ENCODE measurements around the gene METTL22.

DNA sequence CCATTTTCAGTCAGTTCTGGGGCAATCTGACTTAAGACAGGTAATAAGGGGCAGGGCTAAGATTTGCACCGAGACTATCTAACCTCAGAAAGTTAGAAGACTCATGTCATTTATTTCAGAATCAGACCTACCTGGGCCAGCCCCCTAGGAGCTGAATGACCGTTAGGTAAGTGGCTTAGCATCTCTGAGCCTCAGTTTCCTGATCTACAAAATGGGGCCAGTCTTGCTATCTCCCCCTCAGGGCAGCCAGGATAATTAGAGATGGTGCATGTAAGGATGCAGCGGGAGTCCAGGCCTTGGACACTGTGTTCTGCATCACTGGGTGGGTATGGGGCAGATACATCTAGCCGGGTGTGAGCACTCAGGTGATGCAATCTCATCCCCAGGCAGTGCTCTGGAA lies 10.4 kb upstream of the METTL22 start:
- no peak for TF ChIP-seq CHD2 (IDR thresholded peaks at IDR 0.05; ENCODE audit: low read length, partially characterized antibody)
- TF ChIP-seq FOXM1 (IDR thresholded peaks at IDR 0.05; ENCODE audit: low read depth): no peak
- TF ChIP-seq FOXJ3 (CRISPR knock-in tag; IDR thresholded peaks at IDR 0.05): no peak
- TF ChIP-seq, protein P1, sequence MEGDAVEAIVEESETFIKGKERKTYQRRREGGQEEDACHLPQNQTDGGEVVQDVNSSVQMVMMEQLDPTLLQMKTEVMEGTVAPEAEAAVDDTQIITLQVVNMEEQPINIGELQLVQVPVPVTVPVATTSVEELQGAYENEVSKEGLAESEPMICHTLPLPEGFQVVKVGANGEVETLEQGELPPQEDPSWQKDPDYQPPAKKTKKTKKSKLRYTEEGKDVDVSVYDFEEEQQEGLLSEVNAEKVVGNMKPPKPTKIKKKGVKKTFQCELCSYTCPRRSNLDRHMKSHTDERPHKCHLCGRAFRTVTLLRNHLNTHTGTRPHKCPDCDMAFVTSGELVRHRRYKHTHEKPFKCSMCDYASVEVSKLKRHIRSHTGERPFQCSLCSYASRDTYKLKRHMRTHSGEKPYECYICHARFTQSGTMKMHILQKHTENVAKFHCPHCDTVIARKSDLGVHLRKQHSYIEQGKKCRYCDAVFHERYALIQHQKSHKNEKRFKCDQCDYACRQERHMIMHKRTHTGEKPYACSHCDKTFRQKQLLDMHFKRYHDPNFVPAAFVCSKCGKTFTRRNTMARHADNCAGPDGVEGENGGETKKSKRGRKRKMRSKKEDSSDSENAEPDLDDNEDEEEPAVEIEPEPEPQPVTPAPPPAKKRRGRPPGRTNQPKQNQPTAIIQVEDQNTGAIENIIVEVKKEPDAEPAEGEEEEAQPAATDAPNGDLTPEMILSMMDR (IDR thresholded peaks at IDR 0.05): no peak
- no peak for TF ChIP-seq SMC3 (IDR thresholded peaks at IDR 0.05; ENCODE audit: low read depth, low read length)
- TF ChIP-seq, protein P2, sequence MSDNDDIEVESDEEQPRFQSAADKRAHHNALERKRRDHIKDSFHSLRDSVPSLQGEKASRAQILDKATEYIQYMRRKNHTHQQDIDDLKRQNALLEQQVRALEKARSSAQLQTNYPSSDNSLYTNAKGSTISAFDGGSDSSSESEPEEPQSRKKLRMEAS (IDR thresholded peaks at IDR 0.05; ENCODE audit: low read depth): no peak
- no peak for TF ChIP-seq EZH2phosphoT487 (IDR thresholded peaks at IDR 0.05; ENCODE audit: borderline replicate concordance, low read depth)
